ENCODE measurements around the gene PTPRD.

DNA sequence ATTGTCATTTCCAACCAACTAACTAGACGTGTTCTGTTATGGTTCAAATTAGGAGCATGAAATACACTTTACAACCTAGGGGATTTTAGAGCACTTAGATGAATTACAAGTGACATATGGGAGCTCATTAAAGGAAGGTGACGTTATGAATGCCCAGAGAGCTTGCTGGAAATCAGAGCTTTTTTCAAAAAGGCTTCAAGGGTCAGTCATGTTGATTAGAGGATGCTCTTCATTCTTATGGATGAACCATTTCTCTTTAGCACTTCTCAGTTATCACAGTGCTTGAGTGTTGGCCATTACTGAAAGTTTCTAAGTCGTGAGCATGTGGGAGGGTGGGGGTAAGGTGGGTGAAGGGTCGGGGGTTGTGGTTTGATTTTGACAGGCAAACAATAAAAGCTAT lies 1567.7 kb downstream of the PTPRD start:
- TF ChIP-seq, protein P1, sequence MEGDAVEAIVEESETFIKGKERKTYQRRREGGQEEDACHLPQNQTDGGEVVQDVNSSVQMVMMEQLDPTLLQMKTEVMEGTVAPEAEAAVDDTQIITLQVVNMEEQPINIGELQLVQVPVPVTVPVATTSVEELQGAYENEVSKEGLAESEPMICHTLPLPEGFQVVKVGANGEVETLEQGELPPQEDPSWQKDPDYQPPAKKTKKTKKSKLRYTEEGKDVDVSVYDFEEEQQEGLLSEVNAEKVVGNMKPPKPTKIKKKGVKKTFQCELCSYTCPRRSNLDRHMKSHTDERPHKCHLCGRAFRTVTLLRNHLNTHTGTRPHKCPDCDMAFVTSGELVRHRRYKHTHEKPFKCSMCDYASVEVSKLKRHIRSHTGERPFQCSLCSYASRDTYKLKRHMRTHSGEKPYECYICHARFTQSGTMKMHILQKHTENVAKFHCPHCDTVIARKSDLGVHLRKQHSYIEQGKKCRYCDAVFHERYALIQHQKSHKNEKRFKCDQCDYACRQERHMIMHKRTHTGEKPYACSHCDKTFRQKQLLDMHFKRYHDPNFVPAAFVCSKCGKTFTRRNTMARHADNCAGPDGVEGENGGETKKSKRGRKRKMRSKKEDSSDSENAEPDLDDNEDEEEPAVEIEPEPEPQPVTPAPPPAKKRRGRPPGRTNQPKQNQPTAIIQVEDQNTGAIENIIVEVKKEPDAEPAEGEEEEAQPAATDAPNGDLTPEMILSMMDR (IDR thresholded peaks at IDR 0.05): no peak
- TF ChIP-seq EP300 (IDR thresholded peaks at IDR 0.05): no peak

Measured in ovary (tissue), 3 donors.